ENCODE measurements around the gene MGMT.

DNA sequence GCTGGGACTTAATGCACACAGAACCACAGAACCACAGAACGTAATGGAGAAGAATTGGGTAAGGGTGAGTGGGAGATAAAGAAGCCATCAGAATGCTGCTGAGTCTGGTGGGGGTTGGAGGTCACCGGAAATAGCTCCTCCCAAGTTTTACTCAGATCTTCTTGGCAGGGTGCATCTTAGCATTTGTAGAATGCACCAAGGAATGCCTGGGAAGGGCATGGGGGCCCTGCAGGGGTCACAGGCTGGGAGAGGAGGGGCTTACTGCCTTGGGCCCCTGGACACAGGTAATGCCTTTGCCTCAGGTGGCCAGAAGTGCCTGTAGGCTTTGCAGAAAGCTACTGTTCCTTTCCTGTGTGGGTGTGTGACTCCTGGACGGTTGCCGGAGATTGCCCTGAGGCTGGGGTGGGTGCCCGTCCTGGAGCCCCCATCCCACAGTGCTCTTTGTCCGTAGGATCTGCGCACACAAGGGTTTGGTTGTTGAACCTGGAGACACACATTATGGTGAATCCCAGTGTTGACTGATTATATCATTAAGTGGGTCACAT lies 55.1 kb downstream of the MGMT start:
- TF ChIP-seq, protein P1, sequence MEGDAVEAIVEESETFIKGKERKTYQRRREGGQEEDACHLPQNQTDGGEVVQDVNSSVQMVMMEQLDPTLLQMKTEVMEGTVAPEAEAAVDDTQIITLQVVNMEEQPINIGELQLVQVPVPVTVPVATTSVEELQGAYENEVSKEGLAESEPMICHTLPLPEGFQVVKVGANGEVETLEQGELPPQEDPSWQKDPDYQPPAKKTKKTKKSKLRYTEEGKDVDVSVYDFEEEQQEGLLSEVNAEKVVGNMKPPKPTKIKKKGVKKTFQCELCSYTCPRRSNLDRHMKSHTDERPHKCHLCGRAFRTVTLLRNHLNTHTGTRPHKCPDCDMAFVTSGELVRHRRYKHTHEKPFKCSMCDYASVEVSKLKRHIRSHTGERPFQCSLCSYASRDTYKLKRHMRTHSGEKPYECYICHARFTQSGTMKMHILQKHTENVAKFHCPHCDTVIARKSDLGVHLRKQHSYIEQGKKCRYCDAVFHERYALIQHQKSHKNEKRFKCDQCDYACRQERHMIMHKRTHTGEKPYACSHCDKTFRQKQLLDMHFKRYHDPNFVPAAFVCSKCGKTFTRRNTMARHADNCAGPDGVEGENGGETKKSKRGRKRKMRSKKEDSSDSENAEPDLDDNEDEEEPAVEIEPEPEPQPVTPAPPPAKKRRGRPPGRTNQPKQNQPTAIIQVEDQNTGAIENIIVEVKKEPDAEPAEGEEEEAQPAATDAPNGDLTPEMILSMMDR (IDR thresholded peaks at IDR 0.05) = no peak
- TF ChIP-seq POLR2AphosphoS5 (IDR thresholded peaks at IDR 0.05) = no peak
